B cell (primary cell): ENCODE results near the gene GFAP. TPM values are rescaled to one million over a fixed set of nuclear protein-coding genes. Genes with fewer than 3 reads are reported as not detected.

ENCODE experiments used
- ATAC-seq: fragments of 200-7000 bp; cut with Tn5 transposase; one replicate; pipeline ENCODE4 v1.10.0; 2021; ENCODE audit warnings: low read depth, mild to moderate bottlenecking, moderate number of reproducible peaks, moderate library complexity
- CTCF ChIA-PET: fragments of 350-600 bp; sonication (Branson Sonifier 250); formaldehyde crosslinking; loops from one replicate; lab custom pipeline; 2021; ENCODE audit warnings: antibody characterized with exemption, inconsistent platforms; lab: Charles Lee
- POLR2A ChIA-PET: fragments of 350-600 bp; sonication (Branson Sonifier 250); formaldehyde crosslinking; loops from one replicate; lab custom pipeline; 2021; ENCODE audit warnings: antibody characterized with exemption; lab: Charles Lee
- DNase-seq: peaks from one replicate; pipeline ENCODE4 v3.0.0; 2013
- H2AFZ ChIP-seq: 2 replicates; pipeline ENCODE4 v1.6.1; 2012; ENCODE audit warnings: mild to moderate bottlenecking, low read depth, low read length; ENCODE audit not compliant: insufficient read depth, poor library complexity, severe bottlenecking
- H3K27ac ChIP-seq, 2 donors: 1 replicate in 1 of 2; 2 replicates in 1 of 2; pipeline ENCODE4 v1.5.1; 2012 to 2013; ENCODE audit warnings: low read length in 2 of 2, mild to moderate bottlenecking in 2 of 2, moderate library complexity in 1 of 2
- H3K27me3 ChIP-seq, 4 experiments: fragments of 200-600 bp in 1 of 4; sonication (generic) in 1 of 4; replicated peaks in 1 of 4; 1 replicate in 2 of 4; 2 replicates in 2 of 4; pipeline versions ENCODE4 v1.6.1 to v1.7.0; 2013 to 2016; ENCODE audit warnings: low read length in 3 of 4, mild to moderate bottlenecking in 2 of 4, mixed read lengths in 1 of 4, moderate library complexity in 1 of 4; ENCODE audit not compliant: insufficient read depth in 4 of 4, control insufficient read depth in 3 of 4; ENCODE audit errors: control extremely low read depth in 1 of 4
- H3K36me3 ChIP-seq, 2 experiments: replicated peaks in 1 of 2; 1 replicate in 1 of 2; 2 replicates in 1 of 2; pipeline versions ENCODE4 v1.6.1 to v1.7.1; 2013; ENCODE audit warnings: low read length in 1 of 2; ENCODE audit not compliant: insufficient read depth in 2 of 2, control insufficient read depth in 1 of 2; ENCODE audit errors: control extremely low read depth in 1 of 2, extremely low read depth in 1 of 2
- H3K4me1 ChIP-seq, 2 donors: fragments of 200-600 bp in 1 of 2; sonication (generic) in 1 of 2; 1 replicate in 1 of 2; 2 replicates in 1 of 2; pipeline versions ENCODE4 v1.5.1 to v1.6.1; 2013 to 2017; ENCODE audit warnings: low read length in 2 of 2; ENCODE audit not compliant: control insufficient read depth in 2 of 2, insufficient read depth in 2 of 2
- H3K4me2 ChIP-seq: replicated peaks from 2 replicates; pipeline ENCODE3; 2012; ENCODE audit warnings: mild to moderate bottlenecking, low read depth, low read length; ENCODE audit not compliant: poor library complexity, severe bottlenecking
- H3K4me3 ChIP-seq, 5 experiments: fragments of 200-600 bp in 1 of 5; sonication (generic) in 1 of 5; 1 replicate in 3 of 5; 2 replicates in 2 of 5; pipeline versions ENCODE4 v1.5.1 to v1.7.0; 2011 to 2016; ENCODE audit warnings: low read length in 4 of 5, mild to moderate bottlenecking in 4 of 5, low read depth in 2 of 5, control low read depth in 1 of 5, moderate library complexity in 1 of 5; ENCODE audit not compliant: insufficient read depth in 1 of 5; ENCODE audit errors: control extremely low read depth in 1 of 5, extremely low read depth in 1 of 5
- H3K79me2 ChIP-seq: fragments of 200-600 bp; sonication (generic); one replicate; pipeline ENCODE4 v1.6.0; 2016; ENCODE audit warnings: low read length; ENCODE audit not compliant: control insufficient read depth, insufficient read depth
- H3K9ac ChIP-seq: fragments of 200-600 bp; sonication (generic); 2 replicates; pipeline ENCODE4 v1.6.1; 2017; ENCODE audit warnings: mild to moderate bottlenecking, low read length, moderate library complexity
- H3K9me3 ChIP-seq, 3 donors: one replicate each; pipeline versions ENCODE4 v1.6.1 to v1.7.1; 2013; ENCODE audit warnings: low read length in 2 of 3; ENCODE audit not compliant: control insufficient read depth in 2 of 3, insufficient read depth in 1 of 3; ENCODE audit errors: control extremely low read depth in 1 of 3
- H4K20me1 ChIP-seq: 2 replicates; pipeline ENCODE4 v1.6.0; 2012; ENCODE audit warnings: mild to moderate bottlenecking, low read length; ENCODE audit not compliant: insufficient read depth, control insufficient read depth, poor library complexity, severe bottlenecking
- H3K27ac Mint-ChIP-seq: one replicate; pipeline ENCODE4 v1.8.0; 2021; ENCODE audit warnings: mixed read lengths
- H3K27me3 Mint-ChIP-seq: one replicate; pipeline ENCODE4 v1.8.0; 2021; ENCODE audit warnings: mixed read lengths
- H3K4me1 Mint-ChIP-seq: one replicate; pipeline ENCODE4 v1.8.0; 2021; ENCODE audit warnings: mixed read lengths
- H3K4me3 Mint-ChIP-seq: one replicate; pipeline ENCODE4 v1.8.0; 2021; ENCODE audit warnings: mixed read lengths
- H3K9me3 Mint-ChIP-seq: one replicate; pipeline ENCODE4 v1.8.0; 2022; ENCODE audit warnings: mixed read lengths; ENCODE audit not compliant: insufficient read depth
- EZH2 ChIP-seq: IDR thresholded peaks from 2 replicates; pipeline ENCODE4 v1.6.1; 2012; ENCODE audit warnings: borderline replicate concordance, low read depth, mild to moderate bottlenecking, moderate library complexity, low read length; ENCODE audit not compliant: insufficient read depth, poor library complexity, severe bottlenecking
- WGBS: methylation state at CpG from one replicate; pipeline ENCODE4 v1.1.5; 2013; ENCODE audit warnings: missing lambda C conversion rate; ENCODE audit not compliant: insufficient coverage; 5-methylcytosine and 5-hydroxymethylcytosine counted together
- intact Hi-C: fragments of 100-400 bp; cut with micrococcal nuclease; formaldehyde crosslinking; loops from one replicate; pipeline ENCODE4 v1.10.0; 2022
- polyA plus RNA-seq: library from polyadenylated mRNA; depleted of rRNA; stranded (reverse); fragments of >200 nt; gene quantifications from 2 replicates; pipeline ENCODE4 v1.2.3, GENCODE V29; 2012
- total RNA-seq, 2 donors: library from RNA; stranded (reverse); fragments of 120-200 nt in 1 of 2; gene quantifications; 1 replicate in 1 of 2; 2 replicates in 1 of 2; pipeline versions ENCODE4 v1.2.3 to v1.2.4, GENCODE V29; 2013 to 2022
- TF ChIP-seq, protein P1 (sequence below): fragments of 200-600 bp; IDR thresholded peaks from one replicate; pipeline ENCODE4 v1.8.0; 2022; ENCODE audit warnings: antibody characterized with exemption, mild to moderate bottlenecking

GFAP gene
- total and polyA plus RNA-seq, 2 donors (not counting 1 experiment from before 2014, with no cell fraction given): not detected

DNA sequence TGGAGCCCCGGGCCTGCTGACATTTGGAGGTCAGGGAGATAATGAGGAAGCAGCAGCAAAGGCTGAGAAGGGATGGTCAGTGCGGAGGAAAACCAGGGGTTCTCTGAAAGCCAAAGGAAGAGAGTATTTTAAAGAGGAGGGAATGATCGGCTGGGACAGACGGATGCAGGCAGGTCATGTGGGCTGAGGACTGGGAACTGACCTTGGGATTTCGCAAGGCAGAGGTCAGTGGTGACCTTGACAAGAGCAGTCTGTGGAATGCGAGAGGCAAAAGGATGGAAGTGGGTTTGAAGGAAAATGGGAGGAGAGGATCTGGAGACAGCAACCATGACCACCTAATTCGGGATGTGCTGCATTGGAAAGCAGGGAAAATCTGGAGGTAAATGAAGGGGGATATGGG lies 26.3 kb downstream of the GFAP start:
- Histone ChIP-seq H3K36me3 (peaks cover 0 to 54% of the 10 kb centered on the region in 2 experiments), H4K20me1 (peaks cover 57% of the 10 kb centered on the region), H3K9ac (no peak overlapping the region), H2AFZ (no peak overlapping the region), H3K27ac (peak overlapping the region in 1 of 2 donors; percentile 50), H3K27me3 (no peaks in the 10 kb centered on the region), H3K4me2 (peak overlapping the region; percentile 22), H3K9me3 (no peaks in the 10 kb centered on the region), H3K79me2 (peaks cover 65% of the 10 kb centered on the region), H3K4me1 (peaks cover 14 to 17% of the 10 kb centered on the region in 2 donors), H3K4me3 (no peak overlapping the region)
- Mint-ChIP-seq H3K27ac (no peak overlapping the region), H3K9me3 (no peaks in the 10 kb centered on the region), H3K4me3 (no peak overlapping the region), H3K4me1 (peaks cover 8% of the 10 kb centered on the region), H3K27me3 (no peaks in the 10 kb centered on the region)
- TF ChIP-seq, protein P1, sequence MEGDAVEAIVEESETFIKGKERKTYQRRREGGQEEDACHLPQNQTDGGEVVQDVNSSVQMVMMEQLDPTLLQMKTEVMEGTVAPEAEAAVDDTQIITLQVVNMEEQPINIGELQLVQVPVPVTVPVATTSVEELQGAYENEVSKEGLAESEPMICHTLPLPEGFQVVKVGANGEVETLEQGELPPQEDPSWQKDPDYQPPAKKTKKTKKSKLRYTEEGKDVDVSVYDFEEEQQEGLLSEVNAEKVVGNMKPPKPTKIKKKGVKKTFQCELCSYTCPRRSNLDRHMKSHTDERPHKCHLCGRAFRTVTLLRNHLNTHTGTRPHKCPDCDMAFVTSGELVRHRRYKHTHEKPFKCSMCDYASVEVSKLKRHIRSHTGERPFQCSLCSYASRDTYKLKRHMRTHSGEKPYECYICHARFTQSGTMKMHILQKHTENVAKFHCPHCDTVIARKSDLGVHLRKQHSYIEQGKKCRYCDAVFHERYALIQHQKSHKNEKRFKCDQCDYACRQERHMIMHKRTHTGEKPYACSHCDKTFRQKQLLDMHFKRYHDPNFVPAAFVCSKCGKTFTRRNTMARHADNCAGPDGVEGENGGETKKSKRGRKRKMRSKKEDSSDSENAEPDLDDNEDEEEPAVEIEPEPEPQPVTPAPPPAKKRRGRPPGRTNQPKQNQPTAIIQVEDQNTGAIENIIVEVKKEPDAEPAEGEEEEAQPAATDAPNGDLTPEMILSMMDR: no peak
- no peak for TF ChIP-seq EZH2
- DNase-seq (no peak), ATAC-seq (no peak)
- ChIA-PET POLR2A (no interaction called here), CTCF (no interaction called here)
- WGBS: 91% methylated on average over 7 of the region's 7 CpGs
- intact Hi-C loops: no loop called here

DNA sequence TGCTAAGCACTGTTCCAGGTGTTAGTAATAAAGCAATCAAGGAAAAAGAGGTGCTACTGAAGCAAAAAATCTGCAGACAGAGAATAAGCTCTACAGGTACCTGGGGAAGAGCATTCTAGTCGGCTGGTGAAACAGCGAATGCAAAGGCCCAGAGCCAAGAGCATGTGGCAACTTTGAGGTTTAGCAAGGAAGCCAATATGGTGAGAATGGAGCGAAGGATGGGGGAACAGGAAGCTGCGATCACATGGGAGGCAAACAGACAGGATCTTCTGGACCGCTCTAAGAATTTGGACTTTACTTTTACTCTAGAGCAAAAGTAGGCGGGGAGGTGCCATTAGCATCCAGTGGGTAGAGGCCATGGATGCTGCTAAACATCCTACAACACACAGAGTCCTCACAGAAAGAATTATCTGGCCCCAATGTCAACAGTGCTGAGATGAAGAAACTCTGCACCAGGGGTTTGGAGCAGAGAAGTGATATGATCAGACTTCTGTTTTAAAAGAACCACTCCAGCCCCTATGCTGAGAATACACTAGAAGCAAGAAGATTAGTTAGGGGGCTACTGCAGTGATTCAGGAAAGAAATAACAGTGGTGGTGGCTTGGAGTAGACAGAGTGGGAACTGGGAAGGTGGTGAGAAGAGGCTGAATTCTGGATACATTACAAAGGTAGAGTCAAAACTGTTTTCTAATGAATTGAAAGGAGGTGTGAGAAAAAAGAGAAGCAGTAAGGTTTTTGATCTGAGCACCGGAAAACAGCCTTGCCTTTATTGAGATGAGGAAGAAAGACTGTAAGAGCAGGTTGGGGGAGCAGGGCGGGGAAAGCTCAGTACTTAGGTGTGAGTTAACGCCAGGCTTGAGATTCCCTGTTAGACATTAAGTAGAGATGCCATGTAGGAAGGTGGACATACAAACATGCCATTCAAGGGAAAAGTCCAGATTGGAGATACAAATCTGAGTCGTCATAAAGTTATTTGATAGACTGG lies 27.0 kb downstream of the GFAP start:
- Histone ChIP-seq H3K4me1 (peaks cover 14 to 17% of the 10 kb centered on the region in 2 donors), H3K9ac (no peak overlapping the region), H3K4me3 (no peak overlapping the region), H3K9me3 (no peaks in the 10 kb centered on the region), H4K20me1 (peaks cover 55% of the 10 kb centered on the region), H2AFZ (no peak overlapping the region), H3K27me3 (no peaks in the 10 kb centered on the region), H3K36me3 (peaks cover 2 to 58% of the 10 kb centered on the region in 2 experiments), H3K79me2 (peaks cover 58% of the 10 kb centered on the region), H3K27ac (peak overlapping the region in 1 of 2 donors; percentile 50), H3K4me2 (peak overlapping the region; percentile 22)
- Mint-ChIP-seq H3K27me3 (no peaks in the 10 kb centered on the region), H3K4me1 (peaks cover 8% of the 10 kb centered on the region), H3K27ac (no peak overlapping the region), H3K4me3 (no peak overlapping the region), H3K9me3 (no peaks in the 10 kb centered on the region)
- ATAC-seq: no peak
- 37% methylated on average over 7 of the region's 10 CpGs for WGBS
- intact Hi-C loops: no loop called here
- ChIA-PET POLR2A (no interaction called here), CTCF (no interaction called here)
- TF ChIP-seq EZH2: no peak
- TF ChIP-seq, protein P1: no peak
- no peak for DNase-seq
